ENCODE data around the gene SNU13. TPM values are rescaled to one million over a fixed set of nuclear protein-coding genes. Genes with fewer than 3 reads are reported as not detected.

Gene SNU13
- total RNA-seq, 1 experiment from 2014 or later, result 283 TPM

GRCh38 chr22:41668971-41669911, 19.4 kb downstream of the SNU13 start (continued):
- TF ChIP-seq SIN3A (IDR thresholded peaks at IDR 0.05; ENCODE audit: low read depth), result no peak

- Histone ChIP-seq H3K79me2 (ENCODE audit: insufficient read depth, low read length) (peaks cover 22% of the 10 kb centered on the region), H3K4me1 (ENCODE audit: control insufficient read depth in 1 of 2, insufficient read depth in 2 of 2, low read length in 2 of 2) (peaks cover 16 to 34% of the 10 kb centered on the region in 2 experiments), H3K9me2 (ENCODE audit: insufficient read depth) (no peaks in the 10 kb centered on the region), H3K4me3 (replicated peaks in 1 of 2; ENCODE audit: low read depth in 1 of 2, low read length in 2 of 2) (no peak overlapping the region), H3K36me3 (ENCODE audit: control insufficient read depth in 1 of 2, insufficient read depth in 2 of 2, low read length in 2 of 2) (peaks cover 29 to 46% of the 10 kb centered on the region in 2 experiments), H3K27me3 (ENCODE audit: insufficient read depth, low read length) (no peaks in the 10 kb centered on the region), H4K20me1 (ENCODE audit: insufficient read depth) (peaks cover 4% of the 10 kb centered on the region; the same call in 1 of the 2 replicates), H2AFZ (ENCODE audit: low read depth, low read length, poor library complexity, severe bottlenecking) (no peak overlapping the region), H3K27ac (ENCODE audit: low read depth, low read length) (peak overlapping the region; percentile 11; the same call in 1 of the 2 replicates), H3K9ac (ENCODE audit: low read length) (no peak overlapping the region), H3K4me2 (ENCODE audit: low read length) (no peak overlapping the region), H3K9me3 (ENCODE audit: control insufficient read depth in 1 of 2, insufficient read depth in 1 of 2, low read depth in 1 of 2, low read length in 2 of 2) (no peaks in the 10 kb centered on the region)
- ChIA-PET POLR2A (no interaction called here), RAD21 (ENCODE audit: low non-redundant PET in 1 of 2, low total read pairs in 2 of 2, uncharacterized antibody in 2 of 2, unreplicated experiment in 2 of 2) (no interaction called here), CTCF (no interaction called here)
- BruUV-seq (replicated peaks), result no TSS peak
- DNase-seq (ENCODE audit: low read depth, low spot score) (no peak), ATAC-seq (no peak)
- TF ChIP-seq EZH2 (IDR thresholded peaks at IDR 0.05), result no peak
- no peak for TF ChIP-seq TCF7L2 (IDR thresholded peaks at IDR 0.05; ENCODE audit: borderline replicate concordance, extremely low read depth, insufficient read depth, insufficient read length)
- peak; percentile 5; the same call in 1 of the 2 replicates for TF ChIP-seq POLR2AphosphoS5 (IDR thresholded peaks at IDR 0.05; ENCODE audit: low read depth, low read length)
- no peak for TF ChIP-seq SIN3A (IDR thresholded peaks at IDR 0.05; ENCODE audit: low read depth)
- TF ChIP-seq JUND (IDR thresholded peaks at IDR 0.05), result no peak
- TF ChIP-seq, protein P1, sequence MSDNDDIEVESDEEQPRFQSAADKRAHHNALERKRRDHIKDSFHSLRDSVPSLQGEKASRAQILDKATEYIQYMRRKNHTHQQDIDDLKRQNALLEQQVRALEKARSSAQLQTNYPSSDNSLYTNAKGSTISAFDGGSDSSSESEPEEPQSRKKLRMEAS (IDR thresholded peaks at IDR 0.05), result no peak
- intact Hi-C loops (cut with micrococcal nuclease), result no loop called here
Observed at GRCh38 chr22:41664951-41665350, 23.7 kb downstream of the SNU13 start.
